Ureter (tissue), 1 donor: ENCODE data around the gene KRTAP24-1. TPM values are rescaled to one million over a fixed set of nuclear protein-coding genes. Genes with fewer than 3 reads are reported as not detected.

ENCODE experiments used
- DNase-seq: peaks from one replicate; pipeline ENCODE4 v3.0.0-alpha.2; 2020; ENCODE audit warnings: low spot score
- total RNA-seq: library from RNA; stranded (reverse); gene quantifications from one replicate; pipeline ENCODE4 v1.2.4, GENCODE V29; 2023
- donor health status: DM: yes; HTN: yes; CAD: no.

The KRTAP24-1 gene
- total RNA-seq, 1 donor from 2014 or later: not detected

GRCh38 chr21:30234643-30235042 is 48.1 kb downstream of the KRTAP24-1 start:
- DNase-seq: no peak

DNA sequence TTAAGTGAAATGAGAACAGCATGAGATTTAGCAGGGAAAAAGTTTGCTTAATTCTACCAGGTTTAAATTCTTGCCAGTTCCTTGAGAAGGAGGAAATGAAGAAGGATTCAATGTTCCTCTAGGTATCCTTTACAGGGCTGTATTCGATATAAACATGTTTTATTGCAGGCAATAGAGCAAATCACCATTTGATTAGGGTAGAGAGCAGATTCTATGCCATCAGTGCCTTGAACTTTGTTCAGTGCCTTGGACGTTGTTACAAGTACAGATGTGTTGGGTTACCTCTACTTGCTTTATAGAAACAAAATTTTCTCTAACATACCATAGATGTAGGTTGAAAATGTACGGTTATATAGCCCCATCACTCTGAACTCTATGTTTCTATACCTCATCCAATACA is 48.7 kb downstream of the KRTAP24-1 start:
- DNase-seq: no peak

- DNase-seq: no peak
Measured at GRCh38 chr21:30233228-30234020, 49.3 kb downstream of the KRTAP24-1 start.

- DNase-seq: no peak
Measured at GRCh38 chr21:30232011-30232410, 50.7 kb downstream of the KRTAP24-1 start.

Other genes with a start within 250 kb of the KRTAP24-1 start
- not detected for gene CLDN17, start 116.1 kb downstream of the KRTAP24-1 start, total RNA-seq
- 1.8 TPM for gene CLDN8, start 66.9 kb downstream of the KRTAP24-1 start, total RNA-seq
- not detected for gene KRTAP25-1, start 6.6 kb upstream of the KRTAP24-1 start, total RNA-seq
- not detected for gene KRTAP26-1, start 37.4 kb upstream of the KRTAP24-1 start, total RNA-seq
- gene KRTAP27-1, start 54.7 kb upstream of the KRTAP24-1 start, total RNA-seq: not detected
- gene KRTAP23-1, start 65.7 kb upstream of the KRTAP24-1 start, total RNA-seq: not detected
- not detected for gene KRTAP13-2, start 89.3 kb upstream of the KRTAP24-1 start, total RNA-seq
- gene KRTAP13-1, start 113.1 kb upstream of the KRTAP24-1 start, total RNA-seq: not detected
- not detected for gene KRTAP13-3, start 143.0 kb upstream of the KRTAP24-1 start, total RNA-seq
- not detected for gene KRTAP13-4, start 147.3 kb upstream of the KRTAP24-1 start, total RNA-seq
- gene KRTAP15-1, start 157.3 kb upstream of the KRTAP24-1 start, total RNA-seq: not detected
- gene KRTAP19-1, start 197.4 kb upstream of the KRTAP24-1 start, total RNA-seq: not detected
- not detected for gene KRTAP19-2, start 204.5 kb upstream of the KRTAP24-1 start, total RNA-seq
- not detected for gene KRTAP19-3, start 209.1 kb upstream of the KRTAP24-1 start, total RNA-seq
- not detected for gene KRTAP19-4, start 214.2 kb upstream of the KRTAP24-1 start, total RNA-seq
- not detected for gene KRTAP19-5, start 219.2 kb upstream of the KRTAP24-1 start, total RNA-seq